HG03280 (cell line): ENCODE results near the gene CCDC82.
"Not testable (repeated sequence)": the region's sequence is repeated elsewhere in the genome, so short reads cannot be mapped to it uniquely, and the experiment has no call there.

Experiments used
- ATAC-seq: cut with Tn5 transposase; IDR thresholded peaks from one replicate; pipeline ENCODE4 v1.9.1; 2021; ENCODE audit warnings: mild to moderate bottlenecking, moderate library complexity; ENCODE audit not compliant: unreplicated experiment

The CCDC82 gene

DNA sequence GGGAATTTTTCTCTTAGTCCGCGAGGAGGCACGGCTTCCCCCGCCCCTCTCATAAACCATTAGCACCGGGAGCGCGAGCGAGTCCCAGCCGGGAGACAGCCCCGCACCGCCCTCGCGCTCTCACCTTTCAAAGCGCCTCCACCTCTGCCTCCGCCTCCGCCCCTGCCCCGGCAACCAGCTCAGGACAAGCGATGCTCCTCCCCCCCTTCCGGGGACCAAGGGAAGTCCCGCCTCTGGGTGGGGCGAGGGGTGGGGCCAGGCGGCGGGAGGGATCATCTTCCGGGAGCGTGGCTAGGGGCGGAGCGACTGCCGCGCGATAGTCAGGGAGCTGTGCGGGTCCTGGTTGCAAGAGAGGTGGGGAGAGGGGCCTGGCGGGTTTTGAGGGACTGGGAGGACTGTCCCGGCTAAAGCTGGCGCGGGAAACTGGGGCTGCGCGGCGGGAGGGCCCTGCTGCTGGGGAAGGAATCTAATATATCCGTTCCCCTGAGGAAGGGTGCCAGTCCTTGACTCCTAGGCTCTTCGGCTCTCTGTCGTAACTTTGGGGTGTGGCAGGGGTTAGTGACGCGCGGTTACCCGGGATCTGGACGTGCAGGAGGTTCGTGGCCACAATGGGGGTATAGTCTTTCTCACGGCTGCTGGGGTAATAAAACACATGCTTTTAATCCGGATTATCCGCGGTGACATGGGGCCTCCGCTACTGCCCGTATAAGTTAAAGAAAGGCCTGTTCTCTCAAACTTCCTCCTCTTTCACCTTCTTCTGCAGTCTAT is at the start of gene CCDC82, which contains the start of gene JRKL:
TSS of gene CCDC82 (minus strand) at position 193 of the 768 bp plus-strand sequence. CDS start 5,165 bp downstream, outside the sequence.
TSS of gene JRKL (plus strand) at position 294 of the 768 bp plus-strand sequence. CDS start 637 bp downstream, outside the sequence.
- peak; percentile 97 for ATAC-seq

DNA sequence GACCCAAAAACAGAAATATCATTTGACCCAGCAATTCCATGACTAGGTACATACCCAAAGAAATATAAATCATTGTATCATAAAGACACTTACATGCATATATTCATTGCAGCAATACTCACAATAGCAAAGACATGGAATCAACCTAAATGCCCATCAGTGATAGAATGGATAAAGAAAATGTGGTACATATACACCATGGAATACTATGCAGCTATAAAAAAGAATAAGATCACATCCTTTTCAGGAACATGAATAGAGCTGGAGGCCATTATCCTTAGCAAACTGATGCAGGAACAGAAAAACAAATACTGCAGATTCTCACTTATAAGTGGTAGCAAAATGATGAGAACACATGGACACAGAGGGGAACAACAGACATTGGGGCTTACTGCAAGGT is 42.9 kb upstream of the CCDC82 start:
- ATAC-seq, result not testable (repeated sequence)

DNA sequence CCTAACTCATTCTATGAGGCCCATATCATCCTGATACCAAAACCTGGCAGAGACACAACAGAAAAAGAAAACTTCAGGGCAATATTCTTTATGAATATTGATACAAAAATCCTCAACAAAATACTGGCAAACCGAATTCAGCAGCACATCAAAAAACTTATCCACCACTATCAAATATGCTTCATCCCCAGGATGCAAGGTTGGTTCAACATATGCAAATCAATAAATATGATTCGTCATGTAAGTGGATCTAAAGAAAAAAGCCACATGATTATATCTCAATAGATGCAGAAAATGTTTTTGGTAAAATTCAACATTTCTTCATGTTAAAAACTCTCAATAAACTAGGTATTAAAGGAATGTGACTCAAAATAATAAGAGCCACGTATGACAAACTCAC is 41.0 kb upstream of the CCDC82 start:
- ATAC-seq, result no peak

DNA sequence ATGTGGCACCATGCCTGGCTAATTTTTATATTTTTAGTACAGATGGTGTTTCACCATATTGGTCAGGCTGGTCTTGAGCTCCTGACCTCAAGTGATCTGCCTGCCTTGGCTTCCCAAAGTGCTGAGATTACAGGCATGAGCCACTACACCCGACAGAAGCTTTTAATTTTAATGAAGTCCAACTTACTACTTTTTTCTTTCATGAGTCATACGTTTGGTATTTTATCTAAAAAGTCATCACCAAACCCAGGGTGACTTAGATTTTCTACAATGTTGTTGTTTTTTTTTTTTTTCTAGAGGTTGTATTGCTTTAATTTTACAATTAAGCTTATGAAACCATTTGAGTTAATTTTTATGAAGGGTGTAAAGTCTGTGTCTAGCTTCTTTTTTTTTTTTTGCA is 35.0 kb upstream of the CCDC82 start:
- no peak for ATAC-seq

DNA sequence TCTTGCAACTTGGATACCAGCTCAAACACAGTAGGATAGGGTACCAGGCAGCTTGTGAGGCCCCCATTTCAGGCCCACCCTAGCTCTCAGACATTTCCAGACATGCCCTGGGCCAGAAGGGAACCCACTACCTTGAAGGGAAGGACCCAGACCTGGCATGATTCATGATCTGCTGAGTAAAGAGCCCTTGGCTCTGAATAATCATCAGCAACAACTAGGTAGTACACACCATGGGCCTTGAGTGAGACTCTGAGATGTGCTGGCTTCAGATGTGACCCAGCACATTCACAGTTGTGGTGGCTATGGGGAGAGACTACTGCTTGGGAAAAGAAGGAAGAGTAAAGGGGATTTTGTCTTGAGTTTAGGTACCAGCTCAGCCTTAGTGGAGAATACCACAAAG is 23.7 kb upstream of the CCDC82 start:
- ATAC-seq, result no peak

DNA sequence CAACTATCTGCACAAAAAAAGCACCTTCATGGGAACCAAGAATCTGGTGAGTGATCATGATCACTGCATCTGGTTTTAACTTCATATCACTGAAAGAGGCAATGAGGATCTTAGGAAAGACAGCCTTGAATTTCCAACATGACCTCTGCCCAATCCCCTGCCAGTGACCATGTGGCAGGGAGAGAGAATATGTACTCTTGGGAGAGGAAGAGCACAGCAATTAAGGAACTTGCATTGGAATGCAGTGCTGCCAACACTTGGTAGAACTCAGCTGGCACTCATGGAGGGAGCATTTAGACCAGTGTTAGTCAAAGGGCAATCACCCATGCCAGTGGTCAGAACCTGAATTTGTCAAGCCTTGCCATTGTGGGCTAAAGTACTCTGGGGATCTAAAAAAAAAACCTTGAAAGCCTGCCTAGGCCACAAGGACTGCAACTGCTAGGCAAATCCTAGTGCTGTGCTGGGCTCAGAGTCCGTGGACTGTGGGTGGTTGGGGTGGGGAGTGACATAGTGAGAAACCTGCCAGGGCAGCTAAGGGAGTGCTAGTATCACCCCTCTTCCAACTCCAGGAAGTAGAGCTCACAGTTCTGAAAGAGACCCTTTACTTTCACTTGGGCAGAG is 23.2 kb upstream of the CCDC82 start:
- ATAC-seq, result no peak

DNA sequence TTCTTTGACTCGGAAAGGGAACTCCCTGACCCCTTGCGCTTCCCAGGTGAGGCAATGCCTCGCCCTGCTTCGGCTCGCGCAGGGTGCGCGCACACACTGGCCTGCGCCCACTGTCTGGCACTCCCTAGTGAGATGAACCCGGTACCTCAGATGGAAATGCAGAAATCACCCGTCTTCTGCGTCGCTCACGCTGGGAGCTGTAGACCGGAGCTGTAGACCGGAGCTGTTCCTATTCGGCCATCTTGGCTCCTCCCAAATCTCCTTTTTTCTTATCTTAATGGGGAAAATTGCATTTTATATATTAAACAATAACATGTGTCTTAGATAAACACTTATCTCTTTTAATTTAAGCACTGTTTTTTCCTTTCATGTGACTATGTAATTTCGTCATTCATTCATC is 21.7 kb upstream of the CCDC82 start:
- not testable (repeated sequence) for ATAC-seq

DNA sequence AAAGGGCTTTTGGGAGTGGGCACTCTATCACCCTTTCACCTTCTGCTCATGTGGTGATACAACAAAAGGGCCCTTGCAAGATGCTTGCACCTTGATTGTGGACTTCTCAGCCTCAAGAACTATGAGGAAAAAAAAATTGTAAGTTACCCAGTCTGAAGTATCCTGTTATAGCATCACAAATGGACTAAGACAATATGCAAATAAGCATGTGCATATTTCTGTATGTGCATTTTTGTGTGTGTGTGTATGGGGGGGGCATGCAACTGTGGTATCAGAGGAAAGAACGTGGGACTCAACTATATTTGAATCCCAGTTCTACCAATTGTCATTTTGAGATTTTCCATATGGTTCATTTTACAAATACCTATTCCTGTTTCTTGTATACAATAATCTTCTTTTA is 11.0 kb upstream of the CCDC82 start:
- no peak for ATAC-seq

DNA sequence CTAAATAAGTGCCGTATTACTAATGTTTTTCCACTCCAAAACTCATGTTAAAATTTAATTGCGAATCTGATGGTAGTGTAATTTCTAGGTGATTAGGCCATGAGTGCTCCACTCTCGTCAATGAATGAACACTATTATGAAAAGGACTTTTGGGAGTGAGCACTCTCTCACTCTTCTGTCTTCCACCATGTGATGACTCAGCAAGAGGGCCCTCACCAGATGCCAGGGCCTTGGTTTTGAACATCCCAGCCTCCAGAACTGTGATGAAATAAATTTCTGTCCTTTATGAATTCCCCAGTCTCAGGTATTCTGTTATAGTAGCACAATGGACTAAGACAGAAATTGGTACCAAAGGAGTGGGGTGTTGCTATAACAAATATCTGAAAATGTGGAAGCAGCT is 8.2 kb upstream of the CCDC82 start:
- no peak for ATAC-seq

DNA sequence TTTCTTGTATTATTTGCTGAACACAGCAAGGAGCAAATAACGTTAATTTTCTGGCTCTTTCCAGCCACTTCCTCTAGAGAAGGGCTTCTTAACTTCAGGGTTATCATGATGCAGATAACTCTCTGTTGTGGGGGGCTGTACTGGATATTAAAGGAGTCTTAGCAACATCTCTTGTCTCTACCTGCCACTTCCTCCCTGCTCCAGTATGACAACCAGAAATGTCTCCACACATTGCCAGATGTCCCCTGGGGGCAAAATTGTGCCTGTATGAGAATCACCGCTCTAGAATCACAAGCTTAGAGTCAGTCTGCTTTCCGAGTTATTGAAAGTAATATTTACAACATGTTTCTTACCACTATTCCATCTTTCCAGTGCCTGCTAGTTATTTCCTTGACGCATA is 6.9 kb upstream of the CCDC82 start:
- ATAC-seq, result no peak

DNA sequence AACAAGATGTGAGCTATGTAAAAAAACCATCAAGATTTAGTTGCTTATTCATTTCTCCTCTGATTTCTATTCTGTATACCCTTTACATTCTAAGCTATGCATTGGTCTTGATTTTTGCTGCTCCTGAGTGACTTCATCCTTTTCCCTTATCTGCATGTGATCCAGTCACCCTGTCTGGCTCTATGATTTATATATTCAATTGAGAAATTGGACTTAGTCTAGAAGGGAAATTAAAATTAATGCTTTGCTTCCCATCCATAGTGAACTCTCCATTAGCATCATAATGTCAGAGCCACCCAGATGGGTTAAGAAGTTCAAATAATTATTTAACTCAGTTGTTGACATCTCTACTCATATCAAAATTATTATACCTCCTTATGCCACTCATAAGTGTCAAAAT is 5.1 kb upstream of the CCDC82 start:
- no peak for ATAC-seq

DNA sequence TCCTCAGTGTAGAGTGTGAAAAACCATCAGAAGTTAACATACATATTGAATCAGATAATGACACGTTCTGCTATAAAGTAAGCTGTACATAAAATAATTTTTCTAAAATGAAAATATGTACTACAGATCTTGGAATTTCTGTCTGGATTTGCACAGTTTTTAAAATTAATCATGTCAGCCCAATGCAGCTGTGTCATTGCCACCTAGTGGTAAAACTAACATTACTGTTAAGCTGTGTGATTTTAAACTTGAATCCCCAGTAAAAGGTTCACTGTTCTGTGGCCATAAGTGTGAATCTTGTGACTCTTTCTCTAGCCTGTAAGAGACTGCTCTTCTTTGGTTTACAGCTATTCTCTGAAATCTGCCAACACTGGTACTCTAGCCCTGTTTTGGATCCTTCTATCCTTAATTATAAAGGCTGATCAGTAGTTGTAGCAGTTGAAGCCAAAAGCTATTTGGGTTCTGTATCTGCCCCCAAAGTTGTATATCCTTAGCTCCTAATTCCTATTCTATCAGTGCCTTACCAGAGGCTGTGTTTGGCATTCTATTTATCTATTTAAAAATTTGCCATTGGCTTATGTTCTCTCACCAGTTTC is 4.1 kb upstream of the CCDC82 start:
- no peak for ATAC-seq

DNA sequence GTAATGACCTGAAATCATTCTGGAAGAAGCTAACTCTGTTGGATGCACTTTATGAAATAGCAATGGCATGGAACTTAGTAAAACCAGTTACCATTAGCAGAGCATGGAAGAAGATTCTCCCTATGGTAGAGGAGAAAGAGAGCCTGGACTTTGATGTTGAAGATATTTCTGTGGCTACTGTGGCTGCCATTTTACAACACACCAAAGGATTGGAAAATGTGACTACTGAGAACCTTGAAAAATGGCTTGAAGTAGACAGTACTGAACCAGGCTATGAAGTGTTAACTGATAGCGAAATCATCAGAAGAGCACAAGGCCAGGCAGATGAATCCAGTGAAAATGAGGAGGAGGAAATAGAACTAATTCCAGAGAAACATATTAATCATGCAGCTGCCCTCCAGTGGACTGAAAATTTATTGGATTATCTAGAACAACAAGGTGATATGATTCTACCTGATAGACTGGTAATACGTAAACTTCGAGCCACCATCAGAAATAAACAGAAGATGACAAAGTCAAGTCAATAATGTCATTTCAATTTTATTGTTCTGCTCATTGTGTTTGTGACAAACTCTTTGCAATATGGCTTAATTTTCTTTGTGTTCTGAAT is 2.1 kb upstream of the CCDC82 start:
- ATAC-seq, result no peak

DNA sequence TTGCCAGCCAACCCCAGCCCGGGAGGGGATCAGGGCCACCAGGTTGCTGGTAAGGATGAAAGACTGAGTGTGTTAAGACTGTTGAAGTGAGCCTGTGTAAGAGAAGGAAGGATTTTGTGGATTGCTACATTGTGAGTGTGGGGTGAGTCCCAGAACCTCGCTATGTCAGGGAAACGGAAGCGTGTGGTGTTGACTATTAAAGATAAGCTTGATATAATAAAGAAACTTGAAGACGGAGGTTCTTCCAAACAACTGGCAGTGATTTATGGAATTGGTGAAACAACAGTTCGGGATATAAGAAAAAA is 728 bp upstream of the CCDC82 start:
- no peak for ATAC-seq

DNA sequence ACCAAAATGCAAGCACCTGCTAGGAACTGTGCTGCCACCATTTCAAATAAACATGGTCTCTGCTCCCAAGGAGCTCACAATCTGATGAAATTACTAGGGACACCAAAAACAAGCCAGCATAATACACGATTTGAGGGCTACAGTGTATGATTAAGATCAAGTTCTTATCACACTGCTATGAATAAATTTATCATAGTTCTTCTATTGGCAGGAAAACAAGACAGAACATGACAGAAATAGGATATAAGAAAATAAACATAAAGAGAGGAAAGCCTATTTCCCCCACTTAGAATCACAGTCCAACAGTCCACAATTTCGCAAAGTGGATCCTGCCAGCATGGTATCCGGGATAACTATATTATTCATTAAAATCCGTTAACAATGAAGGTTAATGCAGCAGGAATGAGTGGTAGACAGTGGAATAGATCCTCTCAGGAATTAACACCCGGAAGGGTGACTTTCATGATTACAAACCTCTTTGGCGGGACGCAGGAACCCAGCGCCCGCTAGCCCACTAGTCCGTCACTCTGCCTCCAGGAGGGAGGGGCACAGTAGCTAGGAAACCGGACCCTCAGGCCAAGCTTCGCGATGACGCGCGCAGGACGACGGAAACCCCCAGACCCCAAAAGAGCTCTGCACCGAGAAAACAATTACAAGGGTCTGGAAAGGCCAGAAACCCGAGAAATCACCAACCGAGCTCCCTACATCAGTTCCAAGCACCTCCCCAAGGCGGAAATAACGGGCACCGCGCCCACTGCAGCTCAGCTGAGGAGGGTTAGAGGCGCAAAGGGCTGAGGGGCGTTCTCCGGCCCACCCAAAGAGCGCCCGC is 607 bp downstream of the CCDC82 start:
- ATAC-seq, result peak; percentile 51

DNA sequence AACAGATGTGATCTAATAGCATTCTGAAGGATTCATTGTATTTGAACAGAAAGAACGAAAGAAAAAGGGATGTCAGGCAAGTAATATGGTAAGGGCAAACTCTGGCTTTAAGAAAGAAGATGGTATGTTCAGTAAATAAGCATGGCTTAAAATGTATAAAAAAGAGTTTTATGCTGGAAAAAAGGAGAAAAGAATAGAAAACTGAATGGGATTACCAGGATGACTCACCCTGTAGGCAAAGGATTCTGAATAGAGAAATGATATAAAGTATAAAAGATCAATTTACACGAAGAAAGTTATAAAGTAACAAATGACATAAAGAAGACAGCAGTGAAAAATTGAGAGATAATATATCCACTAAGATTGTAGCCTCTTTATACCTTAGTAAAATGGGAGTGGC is 4.5 kb downstream of the CCDC82 start:
- ATAC-seq, result no peak

DNA sequence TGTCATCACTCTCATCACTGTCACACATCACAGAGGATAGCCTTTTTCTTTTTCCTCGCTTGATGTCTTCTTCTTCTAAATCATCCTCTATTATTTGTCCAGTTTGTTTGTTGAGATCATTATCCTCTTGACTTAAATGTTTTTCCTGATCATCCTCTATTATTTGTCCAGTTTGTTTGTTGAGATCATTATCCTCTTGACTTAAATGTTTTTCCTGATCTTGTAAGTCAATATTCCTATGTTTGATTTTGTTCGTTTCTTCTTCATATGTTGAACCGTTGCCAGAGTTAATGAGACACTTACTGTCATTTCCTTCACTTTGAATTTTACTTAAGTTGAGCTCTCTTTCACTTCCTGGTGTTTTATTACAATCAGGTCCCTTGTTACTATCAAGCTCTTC is 5.6 kb downstream of the CCDC82 start:
- no peak for ATAC-seq

DNA sequence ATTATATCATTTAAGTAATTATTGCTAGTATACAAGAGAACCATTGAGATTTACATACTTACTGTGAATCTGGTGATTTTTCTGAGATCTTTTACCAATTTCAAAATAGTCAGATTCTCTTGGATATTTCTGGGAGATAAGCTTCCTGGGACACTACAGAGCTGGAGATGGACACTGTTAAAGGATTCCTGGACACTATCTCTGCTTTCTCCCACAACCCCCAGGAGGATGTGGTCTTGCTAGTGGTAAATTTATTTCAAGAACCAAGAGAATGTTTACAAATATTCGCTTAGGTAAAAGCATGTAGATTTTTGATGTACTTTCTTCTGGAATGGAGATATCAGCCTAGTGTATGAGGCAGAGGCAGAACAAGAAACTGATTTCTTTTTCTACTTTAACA is 12.9 kb downstream of the CCDC82 start:
- no peak for ATAC-seq

DNA sequence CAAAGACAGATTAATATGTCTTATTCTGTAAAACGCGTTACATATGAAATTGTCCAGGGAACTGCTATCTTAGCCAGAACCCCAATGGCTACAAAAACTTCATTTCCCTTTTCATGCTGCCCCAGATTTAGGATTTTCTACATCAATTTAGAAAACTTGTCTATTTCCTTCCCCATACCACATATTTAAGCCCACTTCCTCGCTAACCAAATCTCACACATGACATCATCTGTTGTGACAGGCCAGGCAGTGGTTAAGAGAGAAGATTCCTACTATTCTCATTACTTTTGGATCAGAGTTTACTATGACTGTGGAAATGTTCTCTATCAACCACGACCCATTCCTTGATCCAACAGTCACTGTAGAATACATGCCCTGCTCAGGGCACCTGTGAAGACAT is 15.9 kb downstream of the CCDC82 start:
- ATAC-seq, result no peak

DNA sequence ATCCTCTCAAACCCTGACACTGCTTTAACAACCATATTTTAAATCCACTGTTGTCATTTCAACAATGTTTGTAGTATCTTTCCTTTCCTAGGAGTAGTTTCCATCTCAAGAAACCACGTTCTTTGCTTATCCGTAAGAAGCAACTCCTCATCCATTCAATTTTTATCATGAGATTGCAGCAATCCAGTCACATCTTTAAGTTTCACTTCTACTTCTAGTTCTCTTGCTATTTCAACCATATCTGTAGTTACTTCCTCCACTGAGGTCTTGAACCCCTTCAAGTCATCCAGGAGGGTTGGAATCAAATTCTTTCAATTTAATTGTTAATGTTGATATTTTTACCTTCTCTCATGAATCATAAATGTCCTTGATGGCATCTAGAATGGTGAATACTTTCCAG is 22.4 kb downstream of the CCDC82 start:
- ATAC-seq, result no peak

DNA sequence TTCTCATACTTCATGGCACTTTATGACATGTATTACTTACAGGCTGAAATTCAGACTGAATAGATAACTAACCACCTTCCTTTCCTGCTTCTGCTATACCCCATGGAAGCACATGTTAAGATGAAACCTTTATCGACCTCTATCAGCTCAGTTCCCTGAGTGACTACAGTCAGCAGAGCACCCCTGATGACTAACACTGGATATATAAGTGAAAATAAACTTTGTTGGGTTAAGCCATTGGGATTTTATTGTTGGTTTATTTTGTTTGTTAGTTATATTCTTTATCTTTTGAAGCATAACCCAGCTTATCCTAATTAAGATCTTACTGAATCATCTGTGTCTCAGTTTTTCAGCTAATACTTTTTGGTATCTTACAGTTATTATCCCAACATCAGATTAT is 23.7 kb downstream of the CCDC82 start:
- no peak for ATAC-seq
